Glomerular visceral epithelial cell (primary cell): ENCODE data around the gene CMTM4.
"Not testable (repeated sequence)": the region's sequence is repeated elsewhere in the genome, so short reads cannot be mapped to it uniquely, and the experiment has no call there.

Source experiments
- DNase-seq: peaks from one replicate; pipeline ENCODE4 v3.0.0-alpha.2; 2016; ENCODE audit errors: extremely low spot score

Gene CMTM4

GRCh38 chr16:66592814-66593213 is 103.7 kb downstream of the CMTM4 start:
- no peak for DNase-seq

- no peak for DNase-seq
Measured at GRCh38 chr16:66592241-66592640, 104.3 kb downstream of the CMTM4 start.

- no peak for DNase-seq
Measured at GRCh38 chr16:66591018-66591417, 105.5 kb downstream of the CMTM4 start.

- no peak for DNase-seq
Measured at GRCh38 chr16:66590322-66590721, 106.2 kb downstream of the CMTM4 start.

GRCh38 chr16:66588981-66589713 is 107.4 kb downstream of the CMTM4 start:
- DNase-seq: no peak

- no peak for DNase-seq
Measured at GRCh38 chr16:66587881-66588600, 108.5 kb downstream of the CMTM4 start.

- DNase-seq: no peak
Measured at GRCh38 chr16:66585481-66586239, 110.9 kb downstream of the CMTM4 start.

GRCh38 chr16:66581246-66581952 is 115.1 kb downstream of the CMTM4 start:
- no peak for DNase-seq

- peak; percentile 59 for DNase-seq
Measured at GRCh38 chr16:66580605-66581209, 115.8 kb downstream of the CMTM4 start.

GRCh38 chr16:66578651-66579531 is 117.7 kb downstream of the CMTM4 start, which contains the start of gene CMTM2:
TSS of gene CMTM2 (plus strand) at chr16:66579463. CDS start at chr16:66579608, 145 bp downstream.
- no peak for DNase-seq

GRCh38 chr16:66576296-66576695 is 120.2 kb downstream of the CMTM4 start:
- no peak for DNase-seq

GRCh38 chr16:66575060-66575459 is 121.5 kb downstream of the CMTM4 start:
- DNase-seq: no peak

GRCh38 chr16:66574531-66574930 is 122.0 kb downstream of the CMTM4 start:
- no peak for DNase-seq

- DNase-seq: no peak
Measured at GRCh38 chr16:66574081-66574480, 122.5 kb downstream of the CMTM4 start.

- no peak for DNase-seq
Measured at GRCh38 chr16:66572356-66572755, 124.2 kb downstream of the CMTM4 start.

GRCh38 chr16:66569827-66570405 is 126.6 kb downstream of the CMTM4 start:
- no peak for DNase-seq

GRCh38 chr16:66569131-66569530 is 127.4 kb downstream of the CMTM4 start:
- no peak for DNase-seq

- DNase-seq: no peak
Measured at GRCh38 chr16:66568355-66568754, 128.2 kb downstream of the CMTM4 start.

- DNase-seq: not testable (repeated sequence)
Measured at GRCh38 chr16:66567270-66567669, 129.3 kb downstream of the CMTM4 start.
